WI38 (cell line): ENCODE measurements around the gene CRYZ.
"Not testable (repeated sequence)": the region's sequence is repeated elsewhere in the genome, so short reads cannot be mapped to it uniquely, and the experiment has no call there.

Experiments used
- H3K4me3 ChIP-seq: 2 replicates; pipeline ENCODE4 v1.5.1; 2011; ENCODE audit warnings: low read depth, mild to moderate bottlenecking, control low read depth, low read length
- CTCF ChIP-seq: IDR thresholded peaks from 2 replicates; pipeline ENCODE4 v1.5.1; 2012; ENCODE audit warnings: low read depth, mild to moderate bottlenecking, control low read depth, low read length

CRYZ gene

GRCh38 chr1:74771913-74772515 is 39.2 kb upstream of the CRYZ start:
- peak; percentile 26; the same call in 1 of the 2 replicates for TF ChIP-seq CTCF
- no peak overlapping the region for H3K4me3 ChIP-seq

- 0 out of 2 replicates have a peak, but pooled peaks have one; percentile 19 for TF ChIP-seq CTCF
- H3K4me3 ChIP-seq = no peak overlapping the region
These were observed 34.6 kb upstream of the CRYZ start for GRCh38 chr1:74767490-74767889.

- no peak for TF ChIP-seq CTCF
- H3K4me3 ChIP-seq = no peak overlapping the region
These were observed 33.7 kb upstream of the CRYZ start for GRCh38 chr1:74766579-74766978.

- H3K4me3 ChIP-seq = no peak overlapping the region
- no peak for TF ChIP-seq CTCF
These were observed 31.0 kb upstream of the CRYZ start for GRCh38 chr1:74763807-74764206.

GRCh38 chr1:74756650-74757049 is 23.8 kb upstream of the CRYZ start:
- not testable (repeated sequence) for H3K4me3 ChIP-seq

GRCh38 chr1:74755475-74755874 is 22.6 kb upstream of the CRYZ start:
- no peak for TF ChIP-seq CTCF
- H3K4me3 ChIP-seq = no peak overlapping the region

- TF ChIP-seq CTCF = no peak
- no peak overlapping the region for H3K4me3 ChIP-seq
These were observed 20.3 kb upstream of the CRYZ start for GRCh38 chr1:74753104-74753503.

- no peak overlapping the region for H3K4me3 ChIP-seq
- TF ChIP-seq CTCF = no peak
These were observed 16.1 kb upstream of the CRYZ start for GRCh38 chr1:74748960-74749359.

GRCh38 chr1:74745247-74745646 is 12.4 kb upstream of the CRYZ start:
- not testable (repeated sequence) for H3K4me3 ChIP-seq

GRCh38 chr1:74740307-74740980 is 7.6 kb upstream of the CRYZ start:
- not testable (repeated sequence) for H3K4me3 ChIP-seq
